ENCODE data around the gene CHIT1.
"Not testable (repeated sequence)": the region's sequence is repeated elsewhere in the genome, so short reads cannot be mapped to it uniquely, and the experiment has no call there.

CHIT1 gene

DNA sequence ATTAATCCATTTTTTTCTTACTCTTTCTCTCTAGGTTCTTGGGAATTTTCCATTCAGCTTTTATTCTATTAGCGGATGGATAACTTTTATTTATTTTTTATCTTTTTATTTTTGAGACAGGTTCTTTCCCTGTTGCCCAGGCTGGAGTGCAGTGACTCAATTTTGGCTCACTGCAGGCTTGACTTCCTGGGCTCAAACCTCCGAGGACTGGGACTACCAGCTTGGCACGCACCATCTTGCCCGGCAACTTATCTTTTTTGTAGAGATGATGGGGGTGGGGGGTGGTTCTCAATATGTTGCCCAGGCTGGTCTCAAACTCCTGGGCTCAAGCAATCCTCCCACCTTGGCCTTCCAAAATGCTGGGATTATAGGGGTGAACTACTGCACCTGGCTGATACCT is 36.1 kb upstream of the CHIT1 start:
- no peak for DNase-seq

DNA sequence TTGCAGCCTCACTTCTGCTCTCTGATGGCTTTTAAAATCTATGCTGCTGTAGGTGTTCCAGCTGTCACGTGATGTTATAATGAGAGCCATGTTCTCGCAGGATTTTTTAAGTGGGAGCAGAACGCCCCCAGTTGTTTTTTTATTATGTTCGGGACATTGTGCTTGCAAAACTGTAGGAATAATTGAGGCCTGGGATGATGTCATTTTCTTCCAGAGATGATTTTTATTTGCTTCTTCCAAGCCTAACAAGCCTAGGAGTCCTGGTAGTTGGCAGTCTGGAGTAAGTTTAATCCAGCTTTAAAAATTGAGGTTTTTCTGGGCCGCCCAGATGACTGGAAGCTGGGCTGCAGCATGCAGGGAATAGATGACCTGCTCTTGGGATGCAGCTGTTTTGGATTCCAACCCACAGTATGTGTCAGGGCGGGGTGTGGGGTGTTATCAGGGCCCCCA is 34.6 kb upstream of the CHIT1 start:
- no peak for DNase-seq

DNA sequence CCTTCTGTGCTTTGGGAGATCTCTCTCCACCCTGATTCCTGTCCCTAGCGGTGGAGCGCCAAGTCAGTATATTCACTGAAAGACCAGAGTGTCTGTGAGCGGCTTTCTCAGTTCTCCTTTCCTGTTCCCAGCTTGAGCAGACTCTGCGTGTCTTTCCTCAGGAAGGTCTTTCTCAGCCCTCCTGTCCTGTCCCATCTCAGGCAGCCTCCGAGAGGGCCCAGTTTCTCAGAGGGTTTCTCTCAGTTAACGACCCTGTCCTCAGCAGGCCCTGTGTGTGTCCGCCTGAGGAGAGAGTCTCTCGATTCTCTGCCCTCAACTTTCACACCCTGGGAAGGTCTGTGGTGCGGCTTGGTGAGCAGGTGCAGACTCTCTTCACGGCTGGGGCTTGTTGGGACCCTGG is 34.0 kb upstream of the CHIT1 start:
- DNase-seq: no peak

DNA sequence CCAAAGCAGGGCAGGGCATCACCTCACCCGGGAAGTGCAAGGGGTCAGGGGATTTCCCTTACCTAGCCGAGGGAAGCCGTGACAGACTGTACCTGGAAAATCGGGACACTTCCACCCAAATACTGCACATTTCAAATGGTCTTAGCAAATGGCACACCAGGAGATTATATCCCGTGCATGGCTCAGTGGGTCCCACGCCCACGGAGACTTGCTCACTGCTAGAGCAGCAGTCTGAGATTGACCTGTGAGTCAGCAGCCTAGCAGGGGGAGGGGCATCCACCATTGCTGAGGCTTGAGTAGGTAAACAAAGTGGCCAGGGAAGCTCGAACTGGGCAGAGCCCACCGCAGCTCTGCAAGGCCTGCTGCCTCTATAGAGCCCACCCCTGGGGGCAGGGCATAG is 27.2 kb upstream of the CHIT1 start:
- DNase-seq: peak in 1 of 2 experiments; percentile 12

DNA sequence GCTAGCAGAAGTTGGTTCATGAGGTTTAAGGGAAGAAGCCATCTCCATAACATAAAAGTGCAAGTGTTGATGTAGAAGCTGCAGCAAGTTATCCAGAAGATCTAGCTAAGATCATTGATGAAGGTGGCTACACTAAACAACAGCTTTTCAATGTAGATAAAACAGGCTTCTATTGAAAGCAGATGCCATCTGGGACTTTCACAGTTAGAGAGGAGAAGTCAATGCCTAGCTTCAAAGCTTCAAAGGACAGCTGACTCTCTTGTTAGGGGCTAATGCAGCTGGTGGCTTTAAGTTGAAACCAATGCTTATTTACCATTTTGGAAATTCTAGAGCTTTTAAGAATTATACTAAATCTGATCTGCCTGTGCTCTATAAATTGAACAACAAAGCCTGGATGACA is 25.3 kb upstream of the CHIT1 start:
- not testable (repeated sequence) for DNase-seq

DNA sequence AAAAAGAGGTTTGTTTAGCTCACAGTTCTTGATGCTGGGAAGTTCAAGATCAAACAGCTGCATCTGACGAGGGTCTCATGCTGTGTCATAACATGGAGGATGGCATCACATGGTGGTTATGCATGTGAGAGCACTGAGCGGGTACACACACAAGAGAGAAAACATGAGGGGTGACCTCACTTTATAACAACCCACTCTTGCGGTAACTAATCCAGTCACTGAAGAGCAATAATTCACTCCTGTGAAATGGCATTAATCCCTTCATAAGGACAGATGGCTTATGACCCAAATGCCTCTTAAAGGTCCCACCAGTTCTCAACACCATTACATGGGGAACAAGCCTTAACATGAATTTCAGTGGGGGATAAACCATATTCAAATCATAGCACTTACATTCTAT is 23.2 kb upstream of the CHIT1 start:
- DNase-seq: no peak

DNA sequence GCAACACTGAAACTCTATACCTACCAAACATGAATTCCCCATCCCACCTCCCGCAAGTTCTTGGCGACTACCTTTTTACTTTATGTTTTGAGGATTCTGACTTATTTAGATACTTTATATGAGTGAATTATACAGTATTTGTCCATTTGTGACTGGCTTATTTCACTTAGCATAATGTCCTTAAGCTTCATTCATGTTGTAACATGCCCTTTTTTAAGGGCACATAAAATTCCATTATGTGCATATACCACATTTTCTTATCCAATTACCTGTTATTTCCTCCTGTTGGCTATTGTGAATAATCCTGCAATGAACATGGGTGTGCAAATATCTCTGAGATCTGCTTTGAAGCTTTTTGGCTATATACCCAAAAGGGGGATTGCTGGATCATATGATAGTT is 22.0 kb upstream of the CHIT1 start:
- no peak for DNase-seq

DNA sequence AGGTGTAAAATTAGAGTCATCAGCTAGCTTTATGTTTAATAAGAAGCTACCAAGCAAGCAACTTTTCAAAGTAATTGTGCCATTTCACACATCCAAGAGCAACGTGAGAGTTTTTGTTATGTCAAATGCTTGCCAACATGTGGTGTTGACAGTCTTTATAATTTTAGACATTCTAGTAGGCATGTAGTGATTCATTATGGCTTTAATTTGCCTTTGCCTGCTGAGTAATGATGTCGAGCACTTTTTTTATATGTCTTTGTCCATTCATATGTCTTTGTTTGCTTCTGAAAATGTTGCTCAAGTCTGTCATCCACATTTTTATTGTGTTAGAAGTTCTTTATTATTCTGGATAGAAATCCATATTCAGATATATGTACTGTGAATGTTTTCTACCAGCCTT is 21.4 kb upstream of the CHIT1 start:
- no peak for DNase-seq

DNA sequence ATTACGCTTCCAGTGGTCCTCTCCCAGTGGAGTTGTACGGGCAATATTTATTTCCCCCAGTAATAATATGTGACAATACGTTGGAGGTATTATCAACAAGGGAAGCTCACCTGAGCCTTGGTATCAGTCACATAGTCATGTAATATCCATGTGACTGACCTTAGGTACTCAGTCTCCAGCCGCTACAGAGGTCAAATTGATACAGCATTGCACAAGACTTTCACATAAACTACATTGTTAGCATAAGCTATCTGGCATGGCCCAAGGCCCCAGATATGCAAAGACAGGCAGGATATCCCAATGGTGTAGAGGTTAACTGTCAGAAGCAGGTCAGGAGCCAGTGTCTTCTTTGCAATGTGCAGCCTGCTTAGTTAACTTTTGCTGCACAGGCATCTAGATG is 15.3 kb upstream of the CHIT1 start:
- no peak for DNase-seq

DNA sequence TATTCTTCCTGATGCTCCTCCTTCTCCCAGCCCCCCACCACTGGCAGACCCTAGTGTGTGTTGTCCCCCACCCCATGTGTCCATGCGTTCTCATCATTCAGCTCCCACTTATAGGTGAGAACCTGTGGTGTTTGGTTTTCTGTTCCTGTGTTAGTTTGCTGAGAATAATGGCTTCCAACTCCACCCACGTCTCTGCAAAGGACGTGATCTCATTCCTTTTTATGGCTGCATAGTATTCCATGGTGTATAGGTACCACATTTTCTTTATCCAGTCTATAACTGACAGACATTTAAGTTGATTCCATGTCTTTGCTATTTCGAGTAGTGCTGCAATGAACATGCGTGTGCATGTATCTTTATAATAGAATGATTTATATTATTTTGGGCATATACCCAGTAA is 12.2 kb upstream of the CHIT1 start:
- DNase-seq: not testable (repeated sequence)

DNA sequence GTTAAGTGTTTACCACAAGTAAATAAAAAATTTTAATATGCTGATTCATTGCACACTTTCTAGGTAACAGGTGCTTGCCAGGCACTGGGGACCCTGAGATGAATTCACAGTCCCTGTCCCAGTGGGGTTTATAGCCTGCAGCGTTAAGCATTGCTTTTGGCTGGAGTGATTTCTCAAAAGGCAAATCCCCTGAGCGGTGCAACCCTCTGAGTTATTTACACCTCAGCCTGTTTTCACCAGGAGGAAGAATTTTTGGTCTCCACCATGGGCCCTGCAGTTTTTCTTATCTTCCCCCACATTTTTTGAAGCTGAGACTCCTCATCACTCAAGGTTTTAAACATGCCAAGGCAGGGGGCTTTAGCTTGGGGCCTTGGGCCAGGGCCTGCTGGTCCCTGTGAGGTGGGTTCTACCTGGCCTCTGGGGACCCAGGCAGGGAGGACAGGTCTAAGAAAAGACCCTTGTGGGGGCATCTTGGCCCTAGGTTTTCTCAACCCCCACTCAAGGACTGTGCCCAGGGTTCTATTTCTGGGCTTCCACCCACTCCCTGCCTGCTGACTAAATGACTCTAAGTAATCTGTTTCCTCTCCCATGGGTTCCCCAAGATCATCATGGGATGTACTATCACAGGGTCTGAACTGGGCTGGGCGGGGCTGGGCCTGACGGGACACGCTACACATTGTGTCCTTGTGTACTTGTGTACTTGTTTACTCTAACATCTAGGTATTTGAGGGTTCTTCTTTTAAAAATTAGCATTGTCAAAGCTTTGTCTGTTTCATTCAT is 10.2 kb upstream of the CHIT1 start:
- DNase-seq: no peak

DNA sequence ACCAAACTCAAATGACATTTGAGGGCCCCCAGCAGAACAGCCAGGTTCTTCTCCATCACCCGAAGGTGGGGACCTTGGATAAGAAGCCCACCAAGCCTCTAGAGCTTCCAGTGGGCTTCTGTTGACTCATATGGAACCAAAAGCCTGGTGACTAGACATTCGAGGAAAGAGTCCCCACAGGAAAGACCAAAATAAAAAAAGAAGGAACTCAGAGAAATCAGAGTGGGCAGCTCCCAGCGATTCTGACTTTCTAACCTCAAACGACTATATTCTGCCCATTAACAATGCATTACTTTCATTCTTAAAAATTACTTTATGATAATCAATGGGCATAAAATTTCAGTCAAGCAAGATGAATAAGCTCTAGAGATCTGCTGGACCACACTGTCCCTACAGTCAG is 9.6 kb upstream of the CHIT1 start:
- no peak for DNase-seq

DNA sequence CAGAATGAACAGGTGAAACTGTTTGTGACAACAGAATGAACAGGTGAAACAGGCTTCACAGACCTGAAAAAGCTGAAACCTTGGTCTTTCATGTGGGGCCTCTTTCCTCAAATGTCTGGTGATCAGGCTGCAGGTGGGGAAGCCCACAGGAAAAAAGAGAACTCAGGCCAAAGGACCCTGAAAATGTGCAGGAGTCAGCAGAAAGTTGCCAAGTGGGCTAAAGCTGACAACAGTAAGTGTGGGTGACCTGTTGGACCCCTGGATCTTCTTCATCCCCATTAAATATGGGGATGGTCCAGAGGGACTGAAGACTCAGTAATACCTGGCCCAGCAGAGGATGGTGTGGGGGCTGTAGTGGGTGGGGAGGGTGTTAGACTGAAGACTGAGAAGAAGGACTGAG is 9.1 kb upstream of the CHIT1 start:
- DNase-seq: no peak

DNA sequence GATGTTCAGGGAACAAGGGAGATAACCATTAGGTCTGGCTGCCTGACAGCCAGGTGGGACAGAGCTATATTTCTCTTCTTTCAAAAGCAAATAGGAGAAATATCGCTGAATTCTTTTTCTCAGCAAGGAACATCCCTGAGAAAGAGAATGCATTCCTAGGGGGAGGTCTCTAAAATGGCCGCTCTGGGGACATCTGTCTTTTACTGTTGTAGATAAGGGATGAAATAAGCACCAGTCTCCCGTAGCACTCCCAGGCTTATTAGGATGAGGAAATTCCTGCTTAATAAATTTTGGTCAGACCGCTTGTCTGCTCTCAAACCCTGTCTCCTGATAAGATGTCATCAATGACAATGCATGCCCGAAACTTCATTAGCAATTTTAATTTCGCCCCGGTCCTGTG is 5.4 kb upstream of the CHIT1 start:
- not testable (repeated sequence) for DNase-seq

DNA sequence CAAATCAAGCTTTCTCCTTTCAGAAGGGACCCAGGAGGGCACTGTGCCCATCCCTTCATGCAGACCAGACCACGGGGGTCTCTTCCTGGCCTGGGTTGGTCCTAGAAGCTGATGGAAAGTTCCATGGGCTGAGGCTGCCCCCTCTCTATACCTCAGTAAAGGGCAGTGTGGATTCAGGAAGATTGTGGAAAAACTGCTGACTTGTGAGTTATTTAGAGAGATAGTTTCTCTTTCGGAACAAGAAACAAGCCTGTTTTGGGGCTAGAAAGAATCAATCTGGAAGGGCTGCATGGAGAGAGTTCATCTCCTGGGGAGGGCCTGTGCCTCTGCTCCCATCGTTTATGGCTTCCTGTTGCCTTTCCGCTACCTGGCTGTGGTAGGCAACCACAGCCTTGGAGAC is 803 bp downstream of the CHIT1 start:
- DNase-seq: no peak

DNA sequence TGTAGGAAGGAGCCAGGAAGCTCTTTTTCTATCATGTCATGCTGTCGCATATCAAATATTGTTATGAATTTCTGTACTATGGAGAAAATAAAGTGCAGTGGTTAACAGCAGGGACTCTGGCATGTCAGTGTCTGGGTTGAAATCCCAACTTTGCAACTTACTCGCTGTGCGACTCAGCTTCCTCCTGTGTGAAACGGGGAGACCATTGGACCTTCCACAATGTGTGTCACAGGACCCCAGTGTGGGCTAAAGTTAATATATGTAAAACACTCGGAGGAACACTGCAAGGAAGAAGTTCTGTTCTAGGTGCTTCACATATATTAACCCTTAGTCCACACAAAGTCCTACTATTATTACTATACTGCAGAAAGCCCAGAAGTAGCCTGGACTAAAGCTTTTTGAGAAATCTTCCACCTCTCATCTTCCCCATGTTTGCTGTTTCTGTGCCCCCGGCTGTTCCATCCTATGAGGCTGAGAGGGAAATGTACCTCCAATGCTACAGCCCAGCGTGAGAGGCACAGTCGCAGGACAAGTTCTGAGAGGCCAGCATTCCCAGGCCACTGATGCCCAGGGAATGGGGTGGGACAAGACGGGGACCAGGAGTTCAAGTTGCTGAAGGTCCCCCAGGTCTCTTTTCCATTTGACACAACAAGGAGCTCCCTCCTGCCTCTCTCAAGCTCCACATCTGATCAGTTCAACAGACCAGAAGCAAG is 1.9 kb downstream of the CHIT1 start:
- no peak for DNase-seq

DNA sequence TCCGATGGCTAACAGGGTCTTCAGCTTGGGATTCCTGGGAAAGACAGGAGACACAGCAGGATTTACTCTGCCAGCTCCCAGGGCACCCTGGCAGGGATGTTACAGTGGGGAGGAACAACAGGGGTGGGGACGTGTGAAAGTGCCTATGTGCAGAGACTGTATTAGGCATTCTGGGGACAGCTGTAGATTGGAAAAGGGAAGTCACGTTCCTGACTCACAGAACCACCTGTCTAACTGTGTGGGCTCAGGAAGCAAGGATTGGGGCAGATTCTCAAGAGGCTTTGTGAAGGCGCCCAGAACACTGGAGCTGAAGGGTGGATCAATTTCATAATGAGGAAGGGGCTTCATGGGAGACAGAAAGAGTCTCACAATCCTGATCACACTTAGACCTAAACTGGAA is 4.4 kb downstream of the CHIT1 start:
- DNase-seq: no peak

DNA sequence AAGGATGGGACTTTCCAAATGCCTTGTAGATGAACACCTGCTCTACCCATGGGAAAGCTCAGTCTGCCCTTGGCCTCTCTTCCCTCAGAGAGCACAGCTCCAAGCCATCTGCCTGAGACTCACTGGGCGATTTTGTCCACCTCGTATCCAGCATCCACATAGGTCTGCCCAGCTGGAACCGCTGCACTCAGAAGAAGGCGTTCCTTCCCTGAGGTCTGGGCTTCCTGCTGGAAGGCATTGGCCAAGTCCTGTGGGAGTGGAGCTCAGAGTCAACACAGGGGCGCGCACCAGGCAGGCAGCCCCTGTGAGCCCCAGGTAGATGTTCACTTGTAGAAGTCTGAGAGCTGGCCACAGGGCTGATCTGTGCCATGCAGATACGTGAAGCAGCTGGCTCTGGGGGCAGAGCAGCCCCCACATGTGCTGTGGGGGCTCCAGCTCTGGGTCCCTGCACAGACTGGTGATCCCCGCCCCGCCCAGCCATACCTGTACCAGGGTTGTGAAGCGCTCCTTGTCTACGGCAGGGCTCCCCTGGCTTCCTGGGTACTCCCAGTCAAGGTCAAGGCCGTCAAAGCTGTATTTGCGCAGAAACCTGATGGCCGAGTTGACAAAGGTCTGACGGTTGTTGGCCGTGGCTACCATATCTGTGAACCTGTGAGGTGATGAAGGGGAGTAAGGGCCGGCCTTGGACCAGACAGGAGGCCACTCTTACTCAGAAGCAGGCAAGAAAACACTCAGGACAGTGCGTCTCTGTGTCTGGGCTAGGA is 6.3 kb downstream of the CHIT1 start:
- DNase-seq: no peak

DNA sequence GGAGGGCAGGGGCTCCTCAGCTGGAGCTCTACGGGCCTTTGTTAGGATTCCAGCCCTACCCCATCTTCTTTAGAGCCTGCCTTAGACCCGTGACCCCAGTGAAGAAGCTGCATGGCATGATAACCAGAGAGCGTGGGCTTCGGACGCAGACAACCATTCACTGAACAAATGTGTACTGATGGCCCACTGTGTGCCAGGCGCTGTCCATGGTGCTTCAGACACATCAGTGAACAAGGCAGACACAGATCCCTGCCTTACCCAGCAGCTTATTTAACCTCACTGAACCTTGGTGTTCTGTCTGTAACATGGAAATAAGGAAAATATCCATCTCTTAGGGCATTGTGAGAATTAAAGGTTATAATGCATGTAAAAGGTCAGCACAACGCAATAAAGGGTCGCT is 9.5 kb downstream of the CHIT1 start:
- DNase-seq: no peak

DNA sequence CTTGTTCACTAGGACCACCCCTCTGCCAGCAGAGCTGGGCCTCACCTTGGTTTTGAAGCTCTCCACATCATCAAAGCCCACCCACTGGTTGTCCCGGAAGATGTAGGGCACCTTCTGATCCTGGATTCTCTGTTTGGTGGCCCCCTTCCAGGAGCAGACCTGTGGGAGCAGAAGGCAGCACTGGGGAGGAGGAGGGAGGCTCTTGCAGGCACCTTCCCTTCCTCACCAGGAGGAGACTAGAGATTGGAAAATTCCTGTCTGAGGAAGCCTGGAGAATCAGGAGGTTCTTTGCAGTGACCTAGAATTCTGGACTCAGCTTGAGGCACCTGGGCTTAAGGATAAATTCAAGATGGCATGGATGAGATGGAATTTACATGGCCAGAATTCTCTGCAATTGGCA is 10.3 kb downstream of the CHIT1 start:
- DNase-seq: no peak

DNA sequence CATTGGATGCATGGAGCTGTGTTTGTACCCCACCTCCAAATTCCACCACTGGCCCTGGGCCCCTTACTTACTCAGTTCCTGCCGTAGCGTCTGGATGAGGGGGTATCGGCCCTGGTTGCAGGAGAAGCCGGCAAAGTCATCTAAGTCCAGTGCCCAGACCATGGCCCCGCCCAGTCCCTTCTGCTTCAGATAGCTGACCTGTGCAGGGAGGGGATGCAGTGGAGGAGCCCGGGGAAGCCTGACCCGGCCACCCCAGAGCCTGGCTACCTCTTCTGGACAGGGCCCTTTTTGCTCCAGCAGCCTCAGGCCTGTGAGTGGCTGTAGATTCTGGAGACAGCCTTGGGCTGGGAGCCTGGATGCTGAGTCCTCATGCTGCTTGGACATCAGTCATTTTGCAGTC is 11.8 kb downstream of the CHIT1 start:
- no peak for DNase-seq

DNA sequence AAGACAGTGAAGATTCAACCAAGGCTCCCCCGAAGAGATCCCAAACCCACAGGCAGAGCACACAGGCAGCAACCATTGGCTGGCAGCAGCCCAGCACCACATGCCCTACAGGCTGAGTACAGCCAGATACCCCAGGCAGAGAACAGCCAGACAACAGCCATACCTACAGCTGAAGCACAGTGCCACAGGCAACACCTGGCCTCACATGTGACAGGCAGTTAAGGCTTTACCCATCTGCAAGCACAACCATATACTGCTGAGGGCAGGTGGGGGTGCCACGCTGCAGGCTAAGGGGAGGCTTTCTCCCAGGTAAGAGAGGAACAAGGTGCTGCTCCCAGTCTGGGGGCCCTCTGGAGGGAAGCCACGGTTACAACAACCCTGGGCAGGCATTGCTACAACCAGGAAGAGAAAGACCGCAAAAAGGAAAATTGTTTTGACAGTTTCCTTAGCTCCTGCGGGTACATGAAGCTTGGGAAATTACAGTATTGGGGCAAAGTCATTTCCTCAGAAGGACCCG is 12.3 kb downstream of the CHIT1 start:
- DNase-seq: no peak

DNA sequence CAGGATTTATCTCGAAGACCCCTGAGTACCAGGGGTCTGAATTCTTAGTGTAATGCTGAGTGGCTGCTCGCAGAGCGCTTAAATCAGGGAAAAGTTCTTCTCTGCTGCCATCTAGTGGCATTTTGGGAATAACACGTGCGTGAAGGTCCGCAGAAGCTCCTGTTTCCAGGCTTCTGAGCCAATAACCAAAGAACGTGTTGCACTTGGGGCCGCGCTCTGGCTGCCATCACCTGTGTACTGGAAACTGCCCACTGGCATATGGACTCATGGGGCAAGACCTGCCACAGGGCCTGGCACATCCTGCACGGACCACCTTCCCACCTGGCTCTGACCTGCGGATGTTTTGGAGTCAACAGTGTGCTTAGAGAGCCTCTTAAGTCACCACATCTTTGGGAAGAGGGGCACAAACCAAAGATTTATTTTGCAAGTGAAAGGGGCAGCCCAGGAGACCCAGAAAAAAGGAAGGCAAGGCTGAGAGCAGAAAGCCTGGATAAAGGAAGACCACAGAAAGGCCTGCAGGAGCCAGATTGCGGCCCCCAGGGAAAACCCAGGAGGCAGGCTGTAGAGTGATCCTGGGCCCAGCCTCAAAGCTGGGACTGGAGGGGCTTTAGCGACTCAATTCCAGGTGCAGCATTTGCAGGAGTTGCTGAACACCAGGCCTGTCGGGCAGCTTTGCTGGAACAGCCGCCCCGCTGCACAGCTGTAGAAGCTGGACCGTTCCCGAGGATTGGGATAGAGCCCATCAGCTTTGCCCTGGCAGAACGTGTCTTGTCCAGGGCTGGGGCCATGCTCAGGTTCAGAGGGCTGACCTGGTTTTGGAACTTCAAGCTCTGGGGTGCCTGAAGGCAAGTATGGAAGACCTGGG is 13.0 kb downstream of the CHIT1 start:
- DNase-seq: peak; percentile 26 to 38
